ENCODE data around the gene C18orf54.
"Not testable (repeated sequence)": the region's sequence is repeated elsewhere in the genome, so short reads cannot be mapped to it uniquely, and the experiment has no call there.

Gene C18orf54

DNA sequence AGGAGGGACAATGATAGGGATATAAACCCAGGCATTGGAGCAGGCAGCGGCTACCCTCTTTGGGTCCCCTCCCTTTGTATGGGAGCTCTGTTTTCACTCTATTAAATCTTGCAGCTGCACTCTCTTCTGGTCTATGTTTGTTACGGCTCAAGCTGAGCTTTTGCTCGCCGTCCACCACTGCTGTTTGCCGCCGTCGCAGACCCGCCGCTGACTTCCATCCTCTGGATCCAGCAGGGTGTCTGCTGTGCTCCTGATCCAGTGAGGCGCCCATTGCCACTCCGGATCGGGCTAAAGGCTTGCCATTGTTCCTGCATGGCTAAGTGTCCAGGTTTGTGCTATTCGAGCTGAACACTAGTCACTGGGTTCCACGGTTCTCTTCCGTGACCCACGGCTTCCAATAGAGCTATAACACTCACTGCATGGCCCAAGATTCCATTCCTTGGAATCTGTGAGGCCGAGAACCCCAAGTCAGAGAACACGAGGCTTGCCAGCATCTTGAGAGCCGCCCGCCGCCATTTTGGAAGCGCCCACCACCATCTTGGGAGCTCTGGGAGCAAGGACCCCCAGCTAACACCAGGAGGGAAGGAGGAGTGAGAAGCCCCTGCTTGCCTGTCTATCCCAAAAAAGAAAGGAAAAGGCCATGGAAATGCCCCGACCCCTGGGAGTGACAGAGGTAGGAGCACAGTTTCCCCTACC is 29.2 kb downstream of the C18orf54 start:
- H3K4me1 ChIP-seq (ENCODE audit: control insufficient read depth, insufficient read depth, low read depth, low read length); H3K4me3 ChIP-seq (ENCODE audit: insufficient read depth in 1 of 2, low read depth in 1 of 2, low read length in 2 of 2); H3K9me3 ChIP-seq (ENCODE audit: control insufficient read depth, low read length); H2AFZ ChIP-seq (ENCODE audit: low read depth, low read length); H4K8ac ChIP-seq (ENCODE audit: low read length); H3K4me2 ChIP-seq (ENCODE audit: low read length, poor library complexity, severe bottlenecking); H2BK5ac ChIP-seq (ENCODE audit: low read depth, low read length, poor library complexity, severe bottlenecking); H3K27me3 ChIP-seq (ENCODE audit: control insufficient read depth in 1 of 2, insufficient read depth in 1 of 2, low read length in 2 of 2); H3K27ac ChIP-seq (ENCODE audit: low read length, poor library complexity, severe bottlenecking); H3K36me3 ChIP-seq (ENCODE audit: control insufficient read depth in 1 of 2, insufficient read depth in 2 of 2, low read depth in 1 of 2, low read length in 2 of 2); H3K14ac ChIP-seq (ENCODE audit: low read length in 2 of 2); DNase-seq; H2BK15ac ChIP-seq (ENCODE audit: low read depth, poor library complexity, severe bottlenecking); H2BK120ac ChIP-seq (ENCODE audit: low read depth, low read length); H3K79me1 ChIP-seq (replicated peaks; ENCODE audit: low read length, poor library complexity, severe bottlenecking); H3K9ac ChIP-seq (ENCODE audit: low read length); H3K23ac ChIP-seq (ENCODE audit: low read length in 2 of 2): not testable (repeated sequence)
- Histone ChIP-seq H4K91ac (ENCODE audit: low read length) (peak overlapping the region; percentile 48), H3K18ac (ENCODE audit: low read depth in 1 of 2, low read length in 2 of 2) (peak overlapping the region in 1 of 2 experiments; percentile 69), H2AK5ac (ENCODE audit: low read length, severe bottlenecking) (peak overlapping the region; percentile 18), H2BK12ac (ENCODE audit: low read length in 2 of 2) (peak overlapping the region; percentile 29 to 52), H3K4ac (ENCODE audit: low read depth in 1 of 2, low read length in 2 of 2) (peak overlapping the region in 1 of 2 experiments; percentile 29)
- WGBS = 98% methylated on average over 23 of the region's 23 CpGs

DNA sequence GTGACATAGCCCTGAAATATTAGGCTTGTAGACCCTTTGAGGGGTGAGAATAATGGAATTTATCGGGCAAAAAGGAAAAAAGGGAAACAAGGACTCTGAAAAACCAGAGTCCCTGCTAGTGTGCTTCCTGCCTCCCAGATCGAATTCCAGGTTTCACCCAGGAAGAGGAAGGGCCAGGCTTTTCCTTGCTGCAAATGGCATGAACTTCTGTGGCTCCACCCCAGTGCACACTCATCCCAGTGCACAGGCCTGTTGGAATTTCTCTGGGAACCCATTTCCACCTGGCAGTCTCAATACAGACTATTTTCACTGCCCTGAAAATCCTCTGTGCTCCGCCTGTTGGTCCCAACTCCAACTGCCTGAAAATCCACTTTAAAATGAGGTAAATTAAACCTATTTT is 29.9 kb downstream of the C18orf54 start:
- no peak overlapping the region for H4K8ac ChIP-seq (ENCODE audit: low read length)
- no peak overlapping the region for H2AFZ ChIP-seq (ENCODE audit: low read depth, low read length)

DNA sequence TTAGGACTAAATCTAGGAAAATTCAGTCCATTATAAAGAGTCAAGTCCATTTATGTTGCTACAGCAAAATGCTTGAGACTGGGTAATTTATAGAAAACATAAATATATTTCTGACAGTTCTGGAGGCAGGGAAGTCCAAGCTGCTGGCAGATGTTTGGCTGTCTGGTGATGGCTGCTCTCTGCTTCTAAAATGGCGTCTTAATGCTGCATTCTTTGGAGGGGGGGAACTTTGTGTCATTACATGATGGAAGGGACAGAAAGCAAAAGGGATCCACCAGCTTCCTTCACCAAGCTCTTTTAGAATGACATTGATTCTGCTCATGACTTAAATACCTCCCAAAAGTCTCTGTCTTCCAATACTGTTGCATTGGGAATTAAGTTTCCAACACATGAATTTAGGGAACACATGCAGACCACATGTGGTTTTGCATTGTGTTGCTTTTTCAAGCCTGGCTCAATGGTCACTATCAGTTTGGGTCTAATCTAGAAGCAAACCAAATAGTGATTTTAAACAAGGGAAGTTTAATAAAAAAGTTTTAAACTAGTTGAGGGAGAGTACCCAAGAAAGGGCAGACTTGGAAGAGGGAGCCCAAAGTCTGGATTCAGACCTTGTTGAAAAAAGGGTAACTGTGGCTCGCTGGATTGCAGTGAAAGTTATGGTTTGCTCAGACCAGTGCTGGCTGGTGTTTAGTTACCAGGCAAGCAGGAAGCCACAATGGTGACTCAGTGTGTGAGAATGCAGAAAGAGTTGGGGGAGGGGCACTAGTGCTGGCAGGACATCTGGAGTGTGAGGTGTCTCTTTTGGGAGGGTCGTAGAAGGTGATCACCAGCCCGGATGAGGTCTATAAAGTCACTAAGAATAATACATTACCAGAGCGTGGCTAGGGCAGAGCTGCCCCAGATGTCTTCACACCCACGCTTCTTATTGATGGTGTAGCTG is 30.8 kb downstream of the C18orf54 start:
- Histone ChIP-seq H3K4me2 (ENCODE audit: low read length, poor library complexity, severe bottlenecking) (no peak overlapping the region), H3K4ac (ENCODE audit: low read depth in 1 of 2, low read length in 2 of 2) (no peak overlapping the region), H2BK15ac (ENCODE audit: low read depth, poor library complexity, severe bottlenecking) (no peak overlapping the region), H2BK120ac (ENCODE audit: low read depth, low read length) (peak overlapping the region; percentile 93), H2AFZ (ENCODE audit: low read depth, low read length) (no peak overlapping the region), H4K8ac (ENCODE audit: low read length) (peak overlapping the region; percentile 81), H3K9me3 (ENCODE audit: control insufficient read depth, low read length) (no peaks in the 10 kb centered on the region), H3K79me1 (replicated peaks; ENCODE audit: low read length, poor library complexity, severe bottlenecking) (no peaks in the 10 kb centered on the region), H2AK5ac (ENCODE audit: low read length, severe bottlenecking) (no peak overlapping the region), H3K14ac (ENCODE audit: low read length in 2 of 2) (no peak overlapping the region), H3K9ac (ENCODE audit: low read length) (peak overlapping the region; percentile 58), H2BK12ac (ENCODE audit: low read length in 2 of 2) (peak overlapping the region in 1 of 2 experiments; percentile 92), H3K36me3 (ENCODE audit: control insufficient read depth in 1 of 2, insufficient read depth in 2 of 2, low read depth in 1 of 2, low read length in 2 of 2) (no peaks in the 10 kb centered on the region), H3K23ac (ENCODE audit: low read length in 2 of 2) (no peak overlapping the region), H3K27ac (ENCODE audit: low read length, poor library complexity, severe bottlenecking) (peak overlapping the region; percentile 84), H3K4me1 (ENCODE audit: control insufficient read depth, insufficient read depth, low read depth, low read length) (peaks cover 4% of the 10 kb centered on the region), H3K4me3 (ENCODE audit: insufficient read depth in 1 of 2, low read depth in 1 of 2, low read length in 2 of 2) (peak overlapping the region in 1 of 2 experiments; percentile 6), H3K27me3 (ENCODE audit: control insufficient read depth in 1 of 2, insufficient read depth in 1 of 2, low read length in 2 of 2) (no peaks in the 10 kb centered on the region), H4K91ac (ENCODE audit: low read length) (no peak overlapping the region), H2BK5ac (ENCODE audit: low read depth, low read length, poor library complexity, severe bottlenecking) (peak overlapping the region; percentile 96), H3K18ac (ENCODE audit: low read depth in 1 of 2, low read length in 2 of 2) (peak overlapping the region; percentile 81 to 86)
- WGBS = 32% methylated on average over 4 of the region's 6 CpGs
- peak; percentile 82 for DNase-seq

More for the DNA sequence above, 29.9 kb downstream of the C18orf54 start:
- no peaks in the 10 kb centered on the region for H3K27me3 ChIP-seq (ENCODE audit: control insufficient read depth in 1 of 2, insufficient read depth in 1 of 2, low read length in 2 of 2)
- H3K23ac ChIP-seq (ENCODE audit: low read length in 2 of 2) = no peak overlapping the region
- H2BK12ac ChIP-seq (ENCODE audit: low read length in 2 of 2) = peak overlapping the region; percentile 6 to 71
- H3K4me1 ChIP-seq (ENCODE audit: control insufficient read depth, insufficient read depth, low read depth, low read length) = peaks cover 4% of the 10 kb centered on the region
- H2AK5ac ChIP-seq (ENCODE audit: low read length, severe bottlenecking) = peak overlapping the region; percentile 18
- no peak overlapping the region for H2BK5ac ChIP-seq (ENCODE audit: low read depth, low read length, poor library complexity, severe bottlenecking)
- no peak overlapping the region for H3K4me2 ChIP-seq (ENCODE audit: low read length, poor library complexity, severe bottlenecking)
- no peak overlapping the region for H2BK120ac ChIP-seq (ENCODE audit: low read depth, low read length)
- WGBS = 84% methylated on average over 2 of the region's 3 CpGs
- DNase-seq = no peak
- no peaks in the 10 kb centered on the region for H3K9me3 ChIP-seq (ENCODE audit: control insufficient read depth, low read length)
- H3K4me3 ChIP-seq (ENCODE audit: insufficient read depth in 1 of 2, low read depth in 1 of 2, low read length in 2 of 2) = no peak overlapping the region
- peak overlapping the region; percentile 84 for H3K27ac ChIP-seq (ENCODE audit: low read length, poor library complexity, severe bottlenecking)
- H3K36me3 ChIP-seq (ENCODE audit: control insufficient read depth in 1 of 2, insufficient read depth in 2 of 2, low read depth in 1 of 2, low read length in 2 of 2) = no peaks in the 10 kb centered on the region
- no peak overlapping the region for H3K9ac ChIP-seq (ENCODE audit: low read length)
- peak overlapping the region in 1 of 2 experiments; percentile 27 for H3K14ac ChIP-seq (ENCODE audit: low read length in 2 of 2)
- peak overlapping the region; percentile 17 to 66 for H3K4ac ChIP-seq (ENCODE audit: low read depth in 1 of 2, low read length in 2 of 2)
- H3K18ac ChIP-seq (ENCODE audit: low read depth in 1 of 2, low read length in 2 of 2) = peak overlapping the region; percentile 56 to 69
- no peak overlapping the region for H2BK15ac ChIP-seq (ENCODE audit: low read depth, poor library complexity, severe bottlenecking)
- H3K79me1 ChIP-seq (replicated peaks; ENCODE audit: low read length, poor library complexity, severe bottlenecking) = no peaks in the 10 kb centered on the region
- H4K91ac ChIP-seq (ENCODE audit: low read length) = no peak overlapping the region

DNA sequence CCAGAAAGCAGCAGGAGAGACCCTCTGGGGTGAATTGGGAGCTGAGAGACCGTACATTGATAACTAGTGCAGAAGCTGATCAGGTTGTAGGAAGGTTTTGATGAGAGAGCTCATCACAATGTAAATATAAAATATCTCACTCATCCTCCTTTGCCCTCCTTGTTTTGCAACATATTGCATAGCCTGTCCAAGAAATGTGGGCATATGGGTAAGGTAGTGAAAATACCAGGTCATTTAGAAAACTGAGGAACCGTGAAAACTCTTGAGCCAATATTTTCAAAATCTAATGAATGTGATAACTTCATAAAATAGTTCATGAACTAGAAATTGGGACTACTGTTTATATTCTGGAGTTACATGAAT is 31.4 kb downstream of the C18orf54 start:
- no peak overlapping the region for H2AFZ ChIP-seq (ENCODE audit: low read depth, low read length)
- H3K23ac ChIP-seq (ENCODE audit: low read length in 2 of 2) = no peak overlapping the region
- peak overlapping the region; percentile 81 to 86 for H3K18ac ChIP-seq (ENCODE audit: low read depth in 1 of 2, low read length in 2 of 2)
- H3K27ac ChIP-seq (ENCODE audit: low read length, poor library complexity, severe bottlenecking) = peak overlapping the region; percentile 84
- no peak overlapping the region for H3K9ac ChIP-seq (ENCODE audit: low read length)
- WGBS = no CpG with 5 or more reads among the region's 2 CpGs
- no peaks in the 10 kb centered on the region for H3K36me3 ChIP-seq (ENCODE audit: control insufficient read depth in 1 of 2, insufficient read depth in 2 of 2, low read depth in 1 of 2, low read length in 2 of 2)
- H4K91ac ChIP-seq (ENCODE audit: low read length) = no peak overlapping the region
- peak overlapping the region; percentile 93 for H2BK120ac ChIP-seq (ENCODE audit: low read depth, low read length)
- H2BK12ac ChIP-seq (ENCODE audit: low read length in 2 of 2) = peak overlapping the region in 1 of 2 experiments; percentile 1
- H2BK15ac ChIP-seq (ENCODE audit: low read depth, poor library complexity, severe bottlenecking) = no peak overlapping the region
- DNase-seq = no peak
- peaks cover 4% of the 10 kb centered on the region for H3K4me1 ChIP-seq (ENCODE audit: control insufficient read depth, insufficient read depth, low read depth, low read length)
- H2AK5ac ChIP-seq (ENCODE audit: low read length, severe bottlenecking) = no peak overlapping the region
- H3K4me3 ChIP-seq (ENCODE audit: insufficient read depth in 1 of 2, low read depth in 1 of 2, low read length in 2 of 2) = no peak overlapping the region
- no peak overlapping the region for H3K4ac ChIP-seq (ENCODE audit: low read depth in 1 of 2, low read length in 2 of 2)
- no peaks in the 10 kb centered on the region for H3K79me1 ChIP-seq (replicated peaks; ENCODE audit: low read length, poor library complexity, severe bottlenecking)
- H3K9me3 ChIP-seq (ENCODE audit: control insufficient read depth, low read length) = no peaks in the 10 kb centered on the region
- H4K8ac ChIP-seq (ENCODE audit: low read length) = peak overlapping the region; percentile 81
- no peaks in the 10 kb centered on the region for H3K27me3 ChIP-seq (ENCODE audit: control insufficient read depth in 1 of 2, insufficient read depth in 1 of 2, low read length in 2 of 2)
- no peak overlapping the region for H3K4me2 ChIP-seq (ENCODE audit: low read length, poor library complexity, severe bottlenecking)
- H2BK5ac ChIP-seq (ENCODE audit: low read depth, low read length, poor library complexity, severe bottlenecking) = peak overlapping the region; percentile 75
- H3K14ac ChIP-seq (ENCODE audit: low read length in 2 of 2) = no peak overlapping the region

Measured in mesenchymal stem cell (in vitro differentiated cells and primary cell).